ENCODE measurements around the gene KCNH6.

The KCNH6 gene

GRCh38 chr17:63505341-63505740 is 17.8 kb upstream of the KCNH6 start:
- TF ChIP-seq, protein P1, sequence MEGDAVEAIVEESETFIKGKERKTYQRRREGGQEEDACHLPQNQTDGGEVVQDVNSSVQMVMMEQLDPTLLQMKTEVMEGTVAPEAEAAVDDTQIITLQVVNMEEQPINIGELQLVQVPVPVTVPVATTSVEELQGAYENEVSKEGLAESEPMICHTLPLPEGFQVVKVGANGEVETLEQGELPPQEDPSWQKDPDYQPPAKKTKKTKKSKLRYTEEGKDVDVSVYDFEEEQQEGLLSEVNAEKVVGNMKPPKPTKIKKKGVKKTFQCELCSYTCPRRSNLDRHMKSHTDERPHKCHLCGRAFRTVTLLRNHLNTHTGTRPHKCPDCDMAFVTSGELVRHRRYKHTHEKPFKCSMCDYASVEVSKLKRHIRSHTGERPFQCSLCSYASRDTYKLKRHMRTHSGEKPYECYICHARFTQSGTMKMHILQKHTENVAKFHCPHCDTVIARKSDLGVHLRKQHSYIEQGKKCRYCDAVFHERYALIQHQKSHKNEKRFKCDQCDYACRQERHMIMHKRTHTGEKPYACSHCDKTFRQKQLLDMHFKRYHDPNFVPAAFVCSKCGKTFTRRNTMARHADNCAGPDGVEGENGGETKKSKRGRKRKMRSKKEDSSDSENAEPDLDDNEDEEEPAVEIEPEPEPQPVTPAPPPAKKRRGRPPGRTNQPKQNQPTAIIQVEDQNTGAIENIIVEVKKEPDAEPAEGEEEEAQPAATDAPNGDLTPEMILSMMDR (IDR thresholded peaks at IDR 0.05): no peak

DNA sequence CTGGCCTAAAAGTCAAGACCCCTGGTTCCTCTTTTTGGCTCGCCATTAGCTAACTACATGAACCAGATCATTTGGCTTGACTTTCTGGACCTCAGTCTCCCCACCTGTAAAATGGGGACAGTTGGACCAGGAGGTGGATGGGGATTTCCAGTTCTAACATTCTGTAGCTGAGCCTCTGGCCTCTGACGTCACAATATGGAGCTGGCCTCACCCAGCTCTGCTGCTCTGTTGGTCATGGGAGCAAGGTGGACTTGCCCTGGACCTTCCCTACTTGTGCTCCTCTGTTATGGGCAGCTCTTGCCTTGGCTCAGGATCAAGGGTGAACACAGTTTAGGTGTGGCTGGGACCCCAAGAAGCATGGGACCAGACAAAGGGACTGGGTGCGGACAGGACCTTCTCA is 16.5 kb upstream of the KCNH6 start:
- TF ChIP-seq, protein P1 (IDR thresholded peaks at IDR 0.05): no peak

- TF ChIP-seq, protein P1 (IDR thresholded peaks at IDR 0.05): no peak
These were observed 11.8 kb upstream of the KCNH6 start for GRCh38 chr17:63511331-63511730.

DNA sequence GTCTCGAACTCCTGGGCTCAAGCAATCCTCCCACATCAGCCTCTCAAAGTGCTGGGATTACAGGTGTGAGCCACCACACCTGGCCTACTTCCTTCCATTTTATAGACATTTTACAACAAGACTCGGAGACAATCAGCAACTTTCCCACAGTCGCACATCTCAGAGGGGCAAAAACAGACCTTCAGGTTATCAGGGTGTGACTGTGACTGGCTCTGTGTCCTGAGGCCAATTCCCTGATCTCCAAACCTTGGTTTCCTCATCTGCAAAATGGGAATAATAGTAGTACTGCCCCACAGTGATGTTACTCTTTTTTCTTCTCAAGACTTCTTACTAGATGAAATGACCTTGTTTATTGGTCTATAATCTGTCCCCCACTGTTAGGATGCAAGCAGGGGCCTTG is 10.8 kb upstream of the KCNH6 start:
- TF ChIP-seq, protein P1 (IDR thresholded peaks at IDR 0.05): no peak

DNA sequence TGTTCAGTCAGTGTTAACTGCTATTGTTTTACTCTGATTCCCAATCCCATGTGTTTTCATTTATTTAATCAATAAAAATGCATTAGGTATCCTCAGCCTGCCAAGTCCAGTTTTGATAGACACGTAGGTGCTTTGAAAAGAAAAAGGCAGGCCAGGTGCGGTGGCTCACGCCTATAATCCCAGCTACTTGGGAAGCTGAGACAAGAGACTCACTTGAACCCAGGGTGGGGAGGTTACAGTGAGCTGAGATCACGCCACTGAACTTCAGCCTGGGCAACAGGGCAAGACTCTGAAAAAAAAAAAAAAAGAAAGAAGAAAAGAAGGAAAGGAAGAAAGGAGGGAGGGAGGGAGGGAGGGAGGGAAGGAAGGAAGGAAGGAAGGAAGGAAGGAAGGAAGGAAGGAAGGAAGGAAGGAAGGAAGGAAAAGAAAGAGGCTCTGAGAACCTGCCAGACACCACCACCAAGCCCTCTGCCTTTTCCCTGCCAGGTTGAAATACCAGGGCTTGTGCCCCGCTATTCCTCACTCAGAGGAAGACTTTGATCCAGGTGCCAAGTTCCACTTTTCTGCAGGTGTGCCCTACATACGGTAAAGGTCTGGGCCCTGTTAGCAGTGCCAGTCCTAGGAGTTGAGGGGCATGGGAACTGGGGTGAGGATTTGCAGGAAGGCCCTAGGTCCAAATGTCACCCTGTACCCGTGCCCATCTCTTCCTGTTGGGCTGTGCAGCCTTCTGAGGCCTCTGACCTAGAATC is 10.1 kb upstream of the KCNH6 start:
- TF ChIP-seq, protein P1 (IDR thresholded peaks at IDR 0.05): no peak

- TF ChIP-seq, protein P1 (IDR thresholded peaks at IDR 0.05): no peak
These were observed 8.7 kb upstream of the KCNH6 start for GRCh38 chr17:63514477-63514876.

DNA sequence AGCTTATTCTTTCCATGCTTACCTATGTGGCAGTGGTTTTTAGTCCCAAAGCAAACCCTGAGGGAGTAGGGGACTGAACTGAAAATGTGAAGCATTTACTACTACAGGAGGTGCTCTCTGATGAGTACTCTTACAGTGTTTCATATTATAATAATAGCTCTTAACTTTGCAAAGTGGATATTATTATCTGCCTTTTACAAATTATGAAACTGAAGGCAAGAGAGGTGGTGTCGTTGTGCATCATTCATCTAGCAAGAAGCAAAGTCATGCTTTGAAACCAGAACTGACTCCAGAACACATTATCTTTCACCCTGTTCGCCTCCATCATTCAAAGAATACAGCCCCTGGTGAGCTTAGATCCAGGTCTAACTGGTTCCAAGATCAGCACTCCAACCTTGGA is 8.2 kb upstream of the KCNH6 start:
- TF ChIP-seq, protein P1 (IDR thresholded peaks at IDR 0.05): no peak

DNA sequence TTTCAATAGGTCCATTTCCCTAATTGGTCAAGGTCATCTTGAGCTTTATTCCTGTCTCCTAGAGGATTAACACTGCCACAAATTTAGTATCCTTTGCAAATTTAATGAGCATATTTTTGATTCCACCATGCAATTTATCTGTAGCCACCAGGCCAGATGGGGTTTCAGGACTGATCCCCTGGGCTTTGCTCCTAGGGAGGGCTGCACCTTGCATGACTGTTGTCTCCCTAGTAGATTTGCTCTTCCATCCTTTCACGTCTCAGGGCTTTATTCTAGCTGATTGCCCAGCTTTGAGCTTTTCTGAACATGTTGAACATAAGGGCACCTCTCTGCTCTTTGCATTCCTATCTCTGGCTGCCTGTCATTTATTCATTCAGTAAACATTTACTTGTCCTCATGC is 7.7 kb upstream of the KCNH6 start:
- TF ChIP-seq, protein P1 (IDR thresholded peaks at IDR 0.05): no peak

Data from LNCAP (cell line).